ENCODE measurements around the gene SLC29A1.

SLC29A1 gene

DNA sequence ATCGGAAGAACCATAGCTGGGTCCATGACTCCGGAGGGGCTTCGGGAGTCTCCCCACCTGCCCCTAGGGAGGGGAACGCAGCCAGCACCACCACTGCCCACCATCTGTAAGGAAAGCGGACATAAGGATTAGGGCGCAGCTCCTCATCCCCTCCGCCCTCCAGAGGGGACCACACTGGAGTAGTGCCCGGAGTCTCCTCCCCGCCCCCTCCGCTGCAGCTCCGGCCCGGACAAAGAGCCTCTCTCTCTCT is 33.3 kb downstream of the SLC29A1 start:
- no peak for DNase-seq

DNA sequence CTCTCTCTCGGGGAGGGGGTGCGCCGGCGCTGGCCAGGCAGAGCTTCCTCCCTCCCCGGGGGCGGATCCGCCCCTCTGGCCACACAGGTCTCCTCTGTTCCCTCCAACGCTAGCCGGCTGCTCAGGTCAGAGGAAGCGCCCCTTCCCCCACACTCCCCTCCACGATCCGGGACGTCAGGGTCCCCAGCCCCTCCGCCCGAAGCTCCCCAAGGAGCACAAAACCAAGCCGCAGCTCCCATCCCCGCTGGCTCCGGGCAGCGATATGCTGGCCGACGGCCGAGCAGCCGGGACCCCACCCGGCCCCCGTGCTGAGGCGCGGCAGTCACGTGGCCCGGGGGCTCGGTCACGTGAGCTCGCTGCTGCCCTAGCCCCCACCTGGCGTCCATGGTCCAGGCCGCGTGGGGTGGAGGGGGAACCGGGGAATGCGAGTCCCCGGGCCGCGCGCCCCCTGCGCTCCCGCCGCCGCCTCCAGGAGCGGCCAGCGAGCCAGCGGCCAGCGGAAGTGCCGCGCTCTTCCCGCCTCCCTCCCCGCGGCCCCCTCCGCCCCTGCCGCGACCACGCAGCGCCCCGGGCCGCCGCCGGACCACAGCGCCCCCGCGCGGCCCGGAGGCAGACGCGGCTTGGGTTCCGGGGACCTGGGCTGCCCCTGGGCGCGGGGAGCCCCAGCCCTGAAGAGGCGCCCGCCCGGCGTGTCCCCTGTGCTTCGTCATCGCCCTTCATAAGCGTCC is 33.8 kb downstream of the SLC29A1 start, which contains the start of gene SLC35B2:
SLC35B2 (minus strand) TSS at position 504 of the 728 bp plus-strand sequence; CDS start at position 386, 118 bp downstream.
- DNase-seq, result peak; percentile 16

DNA sequence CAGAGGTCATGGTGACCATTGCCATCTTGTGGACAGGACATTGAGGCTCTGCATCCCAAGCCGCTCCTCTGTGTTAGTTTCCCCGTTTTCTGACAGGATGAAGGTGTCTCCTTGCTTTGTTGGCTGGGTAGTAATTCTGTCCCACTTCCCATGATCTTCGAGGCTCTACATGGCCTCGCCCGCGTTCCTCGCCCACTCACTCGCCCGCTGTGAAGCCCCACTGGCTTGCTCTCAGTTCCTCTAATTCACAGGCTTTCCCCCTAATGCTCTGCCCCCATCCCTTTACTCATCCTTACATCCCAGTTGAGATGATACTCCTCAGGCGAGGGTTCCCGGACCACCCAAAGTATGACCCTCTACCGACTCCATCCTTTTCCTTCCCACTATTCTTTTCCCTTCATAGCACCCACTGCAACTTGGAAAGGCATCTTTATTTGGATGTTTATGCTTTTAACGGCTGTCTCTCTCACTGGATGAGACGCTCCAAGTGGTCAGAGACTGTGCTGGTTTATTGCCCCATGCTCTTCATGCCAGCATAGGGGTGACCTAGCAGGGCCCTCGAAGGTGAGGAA is 34.4 kb downstream of the SLC29A1 start:
- no peak for DNase-seq

DNA sequence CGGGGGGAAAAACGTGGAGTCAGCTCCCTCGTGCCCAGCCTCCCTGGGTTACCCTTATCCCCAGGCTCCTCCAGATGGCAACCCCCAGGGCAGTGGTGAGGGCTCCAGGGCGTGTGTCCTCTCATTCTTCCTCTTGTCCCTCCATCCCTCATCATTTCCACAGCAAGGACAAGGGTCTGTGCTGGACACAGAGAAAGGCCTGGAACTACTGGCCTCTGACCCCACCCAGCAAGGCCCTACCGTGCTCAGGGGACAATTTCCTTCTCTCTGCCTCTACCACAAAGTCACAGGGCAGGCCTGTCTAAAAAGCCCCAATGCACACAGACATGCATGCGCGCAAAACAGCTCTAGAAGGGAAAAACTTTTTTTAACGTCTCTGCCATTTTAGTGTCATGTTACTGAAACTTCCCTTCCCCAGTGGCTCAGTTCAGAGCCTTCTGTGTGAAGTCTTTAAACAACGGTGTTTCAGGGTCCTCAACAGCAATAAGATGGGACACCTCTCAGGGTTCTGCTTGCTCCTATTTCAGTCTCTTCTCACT is 35.0 kb downstream of the SLC29A1 start:
- no peak for DNase-seq

DNA sequence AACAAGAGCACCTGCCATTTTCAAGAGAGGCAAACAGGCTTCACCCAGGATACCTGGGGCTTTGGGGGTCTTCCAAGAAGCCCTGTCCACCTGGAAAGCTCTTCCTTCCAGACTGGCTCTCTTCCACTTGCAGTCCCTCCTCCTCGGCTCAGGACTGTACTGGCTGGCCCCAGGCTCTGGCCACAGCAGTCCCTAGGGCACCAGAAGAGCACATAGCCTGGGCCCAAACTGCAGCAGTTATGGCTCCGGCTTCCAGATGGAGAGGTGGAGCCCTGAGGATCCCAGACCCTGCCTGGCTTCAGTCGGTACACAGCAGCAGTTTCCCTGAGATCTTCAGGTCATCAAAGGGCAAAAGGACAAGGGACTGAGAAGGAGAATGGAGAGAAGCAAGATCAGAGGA is 35.5 kb downstream of the SLC29A1 start:
- DNase-seq, result no peak

DNA sequence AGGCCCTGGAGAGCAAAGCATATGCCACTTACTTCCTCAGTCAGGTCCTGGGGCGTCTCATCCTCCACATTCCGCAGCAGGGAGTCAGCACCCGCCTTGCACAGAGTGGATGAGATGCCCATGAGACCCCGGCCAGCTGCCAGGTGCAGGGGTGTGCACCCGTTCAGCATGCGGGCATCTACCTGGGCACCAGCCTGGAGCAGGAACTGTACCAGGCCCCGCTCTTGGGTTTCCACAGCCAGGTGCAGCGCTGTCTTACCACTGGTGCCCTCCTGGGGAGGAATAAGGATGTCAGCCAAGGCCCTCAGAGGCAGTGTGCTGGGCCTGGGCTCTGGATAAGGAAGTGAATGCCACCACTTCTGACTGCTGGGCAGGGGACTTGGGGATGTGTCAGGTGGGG is 36.6 kb downstream of the SLC29A1 start:
- no peak for DNase-seq

DNA sequence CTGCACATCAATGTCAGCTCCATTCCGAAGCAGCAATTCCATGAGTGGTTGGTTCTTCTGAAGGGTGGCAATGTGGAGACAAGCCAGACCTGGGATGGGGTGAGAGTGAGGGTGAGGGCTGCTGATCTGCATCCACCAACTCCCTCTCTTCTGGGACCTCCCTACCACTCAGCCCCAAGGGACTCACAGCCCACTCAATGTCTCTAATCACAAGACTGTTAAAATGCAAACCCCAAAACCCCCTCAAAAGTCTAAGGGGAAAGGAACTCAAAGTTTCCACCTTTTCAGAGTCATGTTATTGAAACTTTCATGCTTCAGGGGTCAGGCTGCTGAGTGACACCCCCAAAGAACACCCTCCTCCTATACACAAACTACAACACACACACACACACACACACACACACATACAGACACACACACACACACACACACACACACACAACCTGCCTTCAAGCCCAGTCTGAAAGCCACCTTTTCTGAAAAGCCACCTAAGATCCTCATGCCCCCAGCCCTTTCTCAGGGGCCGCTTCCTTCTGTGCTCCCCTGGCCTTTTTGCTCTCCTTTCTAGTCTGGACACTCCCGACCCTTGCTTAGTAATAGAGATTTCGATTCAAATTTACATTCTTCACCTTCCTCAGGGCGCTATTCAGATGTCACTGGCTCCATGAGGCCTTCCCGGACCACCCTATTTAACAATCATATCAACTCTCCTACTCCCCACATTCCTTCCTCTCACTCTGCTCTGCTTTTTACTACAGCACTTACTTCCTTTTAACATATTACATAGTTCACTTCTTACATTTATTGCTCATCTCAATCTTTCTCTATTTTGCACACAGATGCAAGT is 37.3 kb downstream of the SLC29A1 start:
- no peak for DNase-seq

DNA sequence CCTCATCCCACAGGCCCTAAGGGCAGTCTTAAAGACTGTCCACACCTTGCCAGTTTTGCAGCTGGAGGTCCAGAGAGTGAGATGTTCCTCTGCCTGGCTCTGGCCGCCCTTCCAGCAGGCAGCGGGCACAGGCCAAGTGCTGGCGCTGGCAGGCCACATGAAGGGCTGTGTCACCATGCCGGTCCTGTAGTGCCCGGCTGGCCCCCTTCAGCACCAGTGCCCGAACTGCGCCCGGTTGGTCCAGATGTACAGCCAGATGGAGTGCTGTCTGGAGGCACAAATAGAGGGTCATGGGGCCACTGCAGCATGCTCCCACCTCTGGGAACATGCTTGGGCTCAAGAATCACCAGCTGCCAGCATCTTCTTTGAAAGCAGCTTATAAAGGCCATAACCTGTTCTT is 38.2 kb downstream of the SLC29A1 start:
- DNase-seq, result peak; percentile 34

DNA sequence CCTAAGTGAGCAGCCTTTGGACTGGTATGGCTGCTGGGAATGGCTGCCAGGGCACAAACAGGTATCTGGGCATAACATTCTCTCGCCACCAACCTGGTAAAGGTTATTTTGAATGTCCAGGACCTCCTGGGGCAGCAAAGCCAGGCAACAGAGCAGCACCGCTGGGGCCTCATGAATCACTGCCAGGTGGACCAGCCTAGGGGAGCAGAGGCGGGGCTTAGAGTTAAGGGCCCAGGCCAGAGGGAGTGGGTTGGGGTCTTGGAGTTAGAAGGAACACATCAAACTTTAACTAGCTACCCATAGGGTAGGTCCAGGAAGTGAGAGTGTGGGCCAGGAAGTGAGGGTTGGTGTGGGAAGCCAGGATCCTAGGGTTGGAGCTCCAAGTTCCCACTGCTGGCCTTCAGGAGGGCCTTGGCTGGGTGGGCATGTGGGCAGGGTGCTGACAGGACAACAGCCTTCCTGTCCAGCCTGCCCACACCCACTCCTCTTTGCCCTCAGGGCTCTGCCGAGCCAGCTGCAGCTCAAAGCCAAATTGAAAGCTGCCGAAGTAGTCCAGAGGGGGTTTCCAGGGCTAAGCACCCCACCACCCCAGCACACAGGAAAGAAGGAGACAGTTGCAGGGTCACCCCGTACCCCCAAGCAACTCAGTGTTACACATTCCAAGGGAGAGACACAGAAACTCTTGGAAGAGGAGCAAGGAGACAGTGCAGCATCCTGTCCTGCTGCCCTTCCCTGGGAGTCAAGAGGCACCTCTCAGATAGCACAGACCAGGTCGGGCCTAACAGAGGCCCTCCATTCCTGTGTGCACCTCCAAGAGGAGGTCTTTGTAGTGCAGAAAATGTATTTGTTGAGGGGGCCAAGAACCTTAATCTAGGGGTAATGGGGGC is 39.3 kb downstream of the SLC29A1 start:
- no peak for DNase-seq

DNA sequence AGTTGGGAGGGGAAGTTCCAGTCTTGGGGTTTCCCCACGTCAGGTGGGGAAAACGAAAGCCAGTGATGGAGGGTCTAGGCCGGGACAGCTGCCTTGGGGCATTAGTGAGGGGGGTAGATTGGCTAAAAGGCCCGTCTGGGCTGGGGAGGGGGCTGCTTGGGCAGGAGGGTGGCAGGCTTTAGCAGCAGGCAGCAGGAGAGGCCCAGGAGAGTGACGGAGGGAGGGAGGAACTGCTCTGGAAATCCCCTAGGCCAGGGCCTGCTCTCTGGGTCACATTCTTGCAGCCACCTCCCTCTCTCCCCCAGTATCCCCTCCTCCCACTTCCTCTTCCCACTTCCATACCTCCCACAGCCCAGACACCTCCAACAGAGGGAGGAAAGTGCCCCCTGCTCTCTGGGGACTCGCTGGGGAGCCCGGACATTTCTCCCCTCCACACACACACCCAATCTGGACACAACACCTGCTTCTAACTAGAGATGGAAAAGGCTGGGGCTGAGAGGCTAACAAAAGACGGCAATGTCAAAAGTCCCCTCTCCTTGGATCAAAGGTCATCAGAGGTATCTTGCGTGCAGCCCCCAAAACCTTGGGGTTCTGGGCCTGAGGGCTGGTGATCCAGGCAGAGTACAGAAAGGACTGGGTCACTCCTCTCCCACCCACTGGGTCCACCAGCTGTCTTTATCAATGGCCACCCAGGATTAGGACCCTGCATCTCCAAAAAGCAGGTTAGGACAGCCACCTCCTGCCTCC is 40.1 kb downstream of the SLC29A1 start:
- no peak for DNase-seq

DNA sequence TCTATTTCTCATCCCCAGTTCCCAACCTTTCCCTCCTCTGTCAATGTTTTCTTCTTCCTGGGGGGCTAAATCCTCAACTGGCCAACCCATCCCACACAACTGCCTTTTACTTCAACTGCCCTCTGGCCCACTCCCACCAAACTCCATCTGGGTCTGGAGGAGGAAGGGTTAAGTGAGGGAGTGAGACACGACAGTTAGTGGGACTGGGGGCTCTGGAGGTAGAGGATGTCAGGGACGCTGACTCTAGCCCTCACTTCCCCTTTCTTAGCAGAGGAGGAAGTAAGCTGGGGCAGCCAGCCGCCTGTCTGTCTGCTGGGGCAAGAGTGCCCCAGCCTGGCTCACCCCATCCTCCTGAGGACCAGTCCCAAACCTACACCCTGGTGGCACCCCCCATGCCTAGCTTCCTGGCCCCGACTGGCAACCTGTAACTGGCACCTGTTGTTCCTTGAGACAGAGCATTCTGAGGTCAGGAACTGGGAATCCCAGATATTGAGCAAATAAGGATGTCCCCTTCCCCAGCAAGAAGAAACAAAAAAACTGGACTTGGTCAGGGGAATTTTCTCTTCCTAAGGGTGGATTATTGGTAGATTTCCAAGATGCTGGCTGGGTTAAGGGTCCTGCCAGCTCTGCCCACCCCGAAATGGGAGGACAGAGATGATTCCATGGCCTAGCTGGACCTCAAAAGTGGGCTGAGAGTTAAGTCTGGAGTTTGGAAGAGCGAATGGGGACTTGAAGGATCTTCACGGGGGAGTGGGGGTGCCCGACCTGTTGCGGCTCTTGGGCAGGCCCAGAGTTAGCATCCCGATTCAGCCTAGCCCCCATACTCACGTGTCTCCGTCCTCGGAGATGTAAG is 41.0 kb downstream of the SLC29A1 start:
- DNase-seq, result no peak

DNA sequence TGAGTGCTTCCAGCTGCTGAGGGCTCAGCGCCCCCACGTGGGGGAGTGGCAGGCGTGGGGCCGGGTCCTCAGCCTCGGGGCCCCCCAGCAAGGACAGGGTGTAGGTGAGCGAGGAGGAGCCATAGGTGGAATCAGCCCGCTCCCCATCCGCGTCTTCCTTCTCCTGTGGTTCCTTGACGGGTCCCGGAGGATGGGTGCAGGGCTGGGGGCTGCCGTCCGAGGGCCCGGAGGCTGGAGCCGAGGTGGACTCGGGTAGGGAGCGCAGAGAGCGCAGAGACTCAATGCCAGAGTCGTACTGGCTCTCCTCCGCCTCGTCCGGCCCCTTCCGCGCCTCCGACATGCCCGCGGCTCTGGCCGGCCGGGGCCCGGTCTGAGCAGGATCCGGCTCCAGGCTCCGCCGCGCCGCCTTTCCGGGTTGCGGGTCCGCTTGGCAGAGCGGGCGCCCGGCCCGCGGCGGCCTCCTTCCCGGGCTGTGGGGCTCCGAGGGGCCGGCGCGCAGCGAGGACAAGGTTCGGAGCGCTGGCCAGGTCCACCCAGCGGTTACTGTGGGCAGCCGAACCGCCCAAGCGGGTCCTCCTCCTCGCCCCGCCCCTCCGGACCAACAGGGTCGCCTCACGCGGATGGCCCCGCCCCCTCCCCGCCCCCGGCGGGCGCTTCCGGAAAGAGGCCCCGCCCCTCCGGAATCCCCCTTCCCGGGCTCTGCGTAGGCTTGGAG is 41.8 kb downstream of the SLC29A1 start, which contains the start of gene NFKBIE:
NFKBIE (minus strand) TSS at position 545 of the 715 bp plus-strand sequence; CDS start at position 340, 205 bp downstream.
- DNase-seq, result peak; percentile 34

DNA sequence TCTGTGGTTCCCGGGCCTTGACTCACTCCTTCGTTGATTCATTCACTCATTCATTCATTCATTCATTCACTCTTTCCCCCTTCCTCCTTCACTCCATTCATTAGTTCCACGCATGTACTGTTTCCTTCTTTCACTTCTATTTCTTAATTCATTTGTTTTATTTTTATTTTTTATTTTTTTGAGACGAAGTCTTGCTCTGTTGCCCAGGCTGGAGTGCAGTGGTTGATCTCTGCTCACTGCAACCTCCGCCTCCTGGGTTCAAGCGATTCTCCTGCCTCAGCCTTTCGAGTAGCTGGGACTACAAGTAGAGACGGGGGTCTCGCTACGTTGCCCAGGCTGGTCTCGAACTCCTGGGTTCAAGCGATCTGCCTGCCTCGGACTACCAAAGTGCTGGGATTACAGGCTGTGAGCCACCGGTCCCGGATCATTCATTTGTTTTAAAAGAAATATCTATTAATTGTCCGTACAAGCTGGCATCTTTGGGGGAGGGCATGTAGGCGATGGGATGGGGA is 42.4 kb downstream of the SLC29A1 start:
- no peak for DNase-seq

DNA sequence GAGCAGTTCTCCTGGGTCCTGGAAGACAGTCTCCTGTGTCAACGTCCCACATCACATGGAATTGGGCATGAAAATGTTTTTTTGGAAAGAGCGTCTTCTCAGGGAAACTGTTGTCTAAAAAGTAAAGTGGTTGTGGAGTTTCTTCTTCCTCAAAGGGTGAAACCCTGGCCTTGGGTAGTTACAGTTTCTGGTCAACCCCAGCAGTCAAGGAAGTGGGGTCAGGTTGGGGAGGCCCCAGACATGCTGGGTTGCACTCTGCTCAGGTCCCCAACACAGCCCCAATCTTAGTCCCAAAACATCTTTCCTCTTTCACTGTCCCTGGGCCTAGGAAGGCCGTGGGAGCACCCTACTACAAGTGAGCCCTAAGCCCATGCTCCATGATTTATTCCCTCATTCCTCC is 43.0 kb downstream of the SLC29A1 start:
- DNase-seq, result no peak

DNA sequence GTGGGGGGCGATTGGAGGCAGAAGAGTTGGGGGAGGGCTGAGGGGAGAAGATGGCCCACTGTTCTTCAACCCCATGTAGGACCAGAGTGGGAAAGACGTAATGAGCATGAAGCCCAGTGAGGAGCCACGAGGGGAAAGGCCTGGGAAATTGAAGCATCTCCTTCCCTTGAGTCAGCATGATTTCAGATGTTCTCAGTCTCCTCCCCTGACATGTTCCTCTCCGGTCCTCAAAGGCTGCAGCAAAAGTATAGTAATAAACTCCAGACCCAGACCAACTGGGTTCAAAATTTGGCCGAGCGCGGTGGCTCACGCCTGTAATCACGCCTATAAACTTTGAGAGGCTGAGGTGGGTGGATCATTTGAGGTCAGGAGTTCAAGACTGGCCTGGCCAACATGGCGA is 43.9 kb downstream of the SLC29A1 start:
- DNase-seq, result no peak

DNA sequence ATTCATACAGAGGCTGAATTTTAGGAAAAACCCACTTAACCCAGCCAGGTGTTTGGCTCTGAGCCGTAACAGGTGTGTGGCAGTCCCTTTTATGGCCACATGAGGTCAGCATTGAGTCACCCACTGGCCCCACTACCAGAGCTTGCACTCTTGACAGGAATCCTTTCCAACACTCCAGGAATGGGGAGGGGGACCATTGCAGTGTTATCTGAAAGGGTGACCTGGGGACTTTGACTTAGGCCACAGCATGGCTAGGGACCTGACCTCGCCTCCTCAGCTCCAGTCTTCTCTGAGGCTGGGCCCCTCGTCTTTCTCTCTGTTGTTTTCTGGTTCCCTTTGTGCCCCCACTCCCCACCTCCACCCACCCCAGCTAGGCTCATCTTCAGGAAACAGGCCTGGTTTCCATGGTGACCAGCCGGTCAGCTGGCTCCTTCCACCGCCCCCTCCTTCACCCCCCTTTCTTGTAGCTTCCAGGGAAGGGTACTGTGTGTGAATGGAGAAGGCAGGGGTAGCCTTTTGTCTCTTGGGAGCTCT is 44.8 kb downstream of the SLC29A1 start:
- DNase-seq, result peak; percentile 11

DNA sequence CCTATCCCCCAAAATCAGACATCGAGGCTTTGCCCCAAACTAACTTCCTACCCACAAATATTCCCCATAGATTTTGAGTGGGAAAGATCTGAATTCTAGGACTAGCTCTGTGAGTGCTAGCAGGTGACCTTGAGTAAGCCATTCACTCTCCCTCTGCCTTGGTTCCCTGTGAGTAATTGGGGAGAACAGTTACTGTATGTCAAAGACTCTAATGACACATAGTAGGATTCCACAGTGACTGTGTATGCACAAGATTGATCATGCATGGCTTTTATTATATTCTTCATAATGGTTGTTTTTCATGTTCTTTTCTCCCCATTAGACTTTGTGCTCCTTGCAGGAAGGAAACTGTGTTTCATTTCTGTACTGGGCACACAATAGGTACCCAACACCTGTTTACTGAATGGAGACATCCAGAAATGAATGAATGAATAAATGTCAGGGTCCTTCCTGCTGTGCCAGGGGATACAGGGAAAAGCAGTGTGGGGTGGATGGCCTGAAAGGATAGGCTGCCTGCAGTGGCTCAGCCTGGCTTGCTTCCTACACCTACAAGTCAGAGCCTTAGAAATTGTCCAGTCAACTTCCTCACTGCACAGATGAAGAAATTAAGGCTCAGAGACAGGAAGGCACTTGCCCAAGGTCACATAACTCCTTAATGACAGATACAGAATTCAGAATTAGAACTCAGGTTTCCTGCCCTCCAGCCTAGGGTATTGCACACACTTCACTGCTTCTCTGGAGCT is 46.0 kb downstream of the SLC29A1 start:
- no peak for DNase-seq

DNA sequence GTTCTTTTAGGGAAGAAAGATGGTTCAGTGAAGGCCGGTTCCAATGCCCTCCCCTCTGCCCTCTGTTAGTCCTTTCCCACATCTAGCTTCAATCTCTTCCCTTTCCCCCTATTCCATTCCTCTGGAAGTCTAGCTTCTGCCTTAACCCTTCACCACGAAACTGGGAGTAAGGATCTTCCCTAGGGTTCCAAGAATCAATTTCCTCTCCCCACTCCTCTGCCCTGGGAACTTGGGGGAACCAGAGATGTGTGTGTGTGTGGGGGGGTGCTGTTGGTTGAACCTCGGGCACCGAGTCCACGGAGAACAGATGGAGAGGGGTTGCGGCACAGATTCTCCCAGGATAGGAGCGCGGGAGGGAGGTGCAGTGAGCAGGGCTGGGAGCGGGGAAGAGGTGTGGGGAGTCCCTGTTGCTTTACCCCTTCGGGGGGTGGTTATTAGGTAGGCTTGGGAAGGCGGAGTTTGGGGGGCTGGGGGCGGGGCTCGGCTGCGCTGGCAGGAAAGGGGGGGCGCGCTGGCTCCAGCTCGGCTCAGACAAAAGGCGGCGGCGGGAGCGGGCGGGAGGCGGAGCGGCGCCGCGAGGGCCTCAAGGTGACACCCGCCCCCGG is 46.6 kb downstream of the SLC29A1 start, which contains the start of gene TMEM151B:
TMEM151B (plus strand) TSS at position 530 of the 605 bp plus-strand sequence. CDS start 293 bp downstream, outside the sequence.
- no peak for DNase-seq

Measured in DMS 273 treated with DMSO at 0.1 percent for 48 hours (cell line).